HFF-Myc (cell line): ENCODE data around the gene TET2.

ENCODE experiments used
- DNase-seq: peaks from one replicate; pipeline ENCODE4 v3.0.0-alpha.2; 2011; ENCODE audit warnings: low read depth; ENCODE audit errors: extremely low read depth
- H3K4me3 ChIP-seq: replicated peaks from 2 replicates; pipeline ENCODE4 v1.5.1; 2011; ENCODE audit warnings: low read depth, mild to moderate bottlenecking, control low read depth, low read length
- TF ChIP-seq, protein P1 (sequence below): IDR thresholded peaks from 2 replicates; pipeline ENCODE4 v1.5.1; 2012; ENCODE audit warnings: mild to moderate bottlenecking, low read depth, low read length, control low read depth; ENCODE audit errors: missing control alignments

The TET2 gene

DNA sequence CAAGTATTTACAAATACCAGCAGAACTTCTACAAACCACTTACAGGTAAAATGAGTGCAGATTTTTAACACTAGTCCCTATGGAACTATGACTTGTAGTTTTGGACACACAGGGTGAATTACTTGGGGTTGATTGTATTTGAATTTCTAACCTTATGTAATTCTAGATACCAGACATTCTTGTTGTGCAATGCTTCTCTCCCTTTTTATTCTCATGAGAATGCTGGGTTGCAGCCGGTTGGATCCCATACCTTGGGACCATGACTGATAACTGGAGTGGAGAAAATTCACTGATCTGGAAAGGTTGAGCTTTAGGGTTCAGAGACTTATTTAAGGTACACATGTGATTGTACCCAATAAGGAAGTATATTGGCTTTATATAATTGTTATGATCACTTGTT is 8.8 kb downstream of the TET2 start:
- TF ChIP-seq, protein P1, sequence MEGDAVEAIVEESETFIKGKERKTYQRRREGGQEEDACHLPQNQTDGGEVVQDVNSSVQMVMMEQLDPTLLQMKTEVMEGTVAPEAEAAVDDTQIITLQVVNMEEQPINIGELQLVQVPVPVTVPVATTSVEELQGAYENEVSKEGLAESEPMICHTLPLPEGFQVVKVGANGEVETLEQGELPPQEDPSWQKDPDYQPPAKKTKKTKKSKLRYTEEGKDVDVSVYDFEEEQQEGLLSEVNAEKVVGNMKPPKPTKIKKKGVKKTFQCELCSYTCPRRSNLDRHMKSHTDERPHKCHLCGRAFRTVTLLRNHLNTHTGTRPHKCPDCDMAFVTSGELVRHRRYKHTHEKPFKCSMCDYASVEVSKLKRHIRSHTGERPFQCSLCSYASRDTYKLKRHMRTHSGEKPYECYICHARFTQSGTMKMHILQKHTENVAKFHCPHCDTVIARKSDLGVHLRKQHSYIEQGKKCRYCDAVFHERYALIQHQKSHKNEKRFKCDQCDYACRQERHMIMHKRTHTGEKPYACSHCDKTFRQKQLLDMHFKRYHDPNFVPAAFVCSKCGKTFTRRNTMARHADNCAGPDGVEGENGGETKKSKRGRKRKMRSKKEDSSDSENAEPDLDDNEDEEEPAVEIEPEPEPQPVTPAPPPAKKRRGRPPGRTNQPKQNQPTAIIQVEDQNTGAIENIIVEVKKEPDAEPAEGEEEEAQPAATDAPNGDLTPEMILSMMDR, result no peak
- no peak for DNase-seq
- no peak overlapping the region for H3K4me3 ChIP-seq

DNA sequence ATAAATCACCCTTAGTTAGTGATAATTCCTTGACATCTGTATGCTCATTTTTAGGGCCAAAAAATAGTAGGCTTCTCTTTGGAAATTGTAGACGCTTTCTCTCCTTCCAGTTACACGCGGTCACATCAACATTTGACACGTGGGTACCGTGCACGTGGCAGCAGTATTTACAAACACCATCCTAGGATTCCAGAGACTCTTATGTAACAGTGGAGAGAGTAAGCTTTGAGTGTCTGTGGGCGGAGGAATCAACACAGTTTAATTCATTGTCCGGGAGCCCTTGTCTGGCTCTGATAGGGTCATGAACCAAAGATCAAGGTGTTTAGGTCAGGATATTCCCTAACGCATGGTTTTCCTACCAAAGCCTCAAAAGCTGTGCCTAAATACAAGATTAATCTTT is 12.2 kb downstream of the TET2 start:
- H3K4me3 ChIP-seq, result no peak overlapping the region
- no peak for DNase-seq
- TF ChIP-seq, protein P1, result no peak

DNA sequence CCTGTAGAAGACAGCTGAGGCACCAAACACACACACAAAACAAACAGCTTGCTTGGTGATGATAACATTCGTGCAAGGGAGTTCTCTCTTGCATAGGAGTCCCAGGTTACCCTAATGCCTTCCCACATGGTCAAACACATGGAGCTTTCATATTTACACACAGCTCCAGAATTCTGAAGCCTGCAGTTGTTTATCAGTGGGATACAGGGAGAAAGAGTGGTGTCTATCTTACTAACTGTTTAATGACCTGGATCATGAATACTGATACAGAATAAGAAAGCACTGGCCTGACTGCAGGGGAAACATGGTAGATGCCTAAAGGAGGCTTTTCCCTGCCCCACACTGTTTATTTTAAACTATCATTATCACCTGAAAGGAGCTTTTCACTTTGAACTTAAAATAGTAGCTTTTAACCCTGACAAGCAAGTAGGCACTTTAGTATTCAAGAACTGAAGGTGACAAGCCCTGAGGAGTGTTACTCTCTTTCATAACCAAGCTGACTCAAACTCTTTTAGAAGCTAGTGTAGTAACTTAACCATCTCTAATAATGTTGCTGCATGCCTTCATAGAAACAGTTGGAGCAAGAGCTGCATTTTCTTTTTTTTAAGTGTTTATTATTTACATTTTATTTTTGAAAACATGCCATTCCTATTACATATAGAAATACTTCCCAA is 15.6 kb downstream of the TET2 start:
- no peak overlapping the region for H3K4me3 ChIP-seq
- DNase-seq, result no peak
- TF ChIP-seq, protein P1, result no peak

DNA sequence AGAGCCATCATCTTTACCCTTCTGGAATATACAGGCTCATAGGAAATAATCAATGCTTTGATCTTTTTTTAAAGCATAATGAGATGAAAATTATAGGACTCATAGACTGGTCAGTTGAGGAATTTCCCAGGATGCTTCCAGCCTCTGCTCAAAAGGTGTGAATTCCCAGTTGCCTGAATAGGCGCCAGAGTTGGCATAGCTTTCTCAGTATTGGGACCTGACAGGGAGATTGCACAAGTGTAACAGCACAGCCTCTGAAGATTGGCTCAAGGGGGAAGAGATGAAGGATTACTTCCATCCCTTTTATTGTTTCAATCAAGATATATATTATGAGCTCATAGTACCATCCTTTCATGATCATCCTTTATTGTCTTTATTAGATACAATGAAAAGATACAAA is 17.9 kb downstream of the TET2 start:
- H3K4me3 ChIP-seq, result no peak overlapping the region
- DNase-seq, result no peak
- TF ChIP-seq, protein P1, result no peak

DNA sequence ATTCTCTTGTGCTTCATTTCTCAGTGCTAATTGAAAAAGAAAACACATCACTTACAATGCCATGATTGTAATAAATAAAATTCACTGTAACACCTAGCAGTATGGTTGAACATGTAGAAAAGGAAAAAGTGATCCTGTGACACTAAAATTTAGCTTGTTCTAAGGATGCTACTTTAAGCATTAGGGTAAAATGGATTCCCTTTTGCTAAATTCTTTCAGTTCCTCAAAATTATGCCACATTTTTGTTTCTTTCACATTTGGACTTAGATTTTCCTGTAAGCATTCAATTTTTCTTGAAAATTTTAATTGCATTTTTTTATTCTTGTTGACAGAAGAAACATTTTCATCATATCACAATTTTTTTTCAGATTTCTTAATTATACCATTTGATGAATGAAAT is 19.4 kb downstream of the TET2 start:
- no peak for DNase-seq
- TF ChIP-seq, protein P1, result no peak
- H3K4me3 ChIP-seq, result no peak overlapping the region

DNA sequence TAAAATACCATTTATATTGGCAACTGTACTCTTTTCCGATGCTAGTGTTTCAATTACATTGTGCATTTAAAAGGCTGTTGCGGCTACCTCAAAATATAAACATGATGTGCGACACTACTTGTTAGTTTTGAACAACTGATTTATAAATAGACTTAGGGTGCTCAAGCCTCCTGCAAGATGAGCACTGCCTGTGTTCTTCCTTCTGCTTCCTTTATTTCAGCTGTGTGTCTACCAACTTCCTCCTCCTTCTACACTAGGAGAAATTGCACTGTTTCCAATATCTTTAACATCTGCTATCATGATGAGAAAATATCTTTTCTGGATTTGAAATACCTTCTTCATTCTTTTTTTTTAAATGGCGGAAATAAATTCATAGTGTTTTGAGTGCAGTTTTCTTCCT is 24.0 kb downstream of the TET2 start:
- H3K4me3 ChIP-seq, result no peak overlapping the region
- no peak for DNase-seq
- TF ChIP-seq, protein P1, result no peak

DNA sequence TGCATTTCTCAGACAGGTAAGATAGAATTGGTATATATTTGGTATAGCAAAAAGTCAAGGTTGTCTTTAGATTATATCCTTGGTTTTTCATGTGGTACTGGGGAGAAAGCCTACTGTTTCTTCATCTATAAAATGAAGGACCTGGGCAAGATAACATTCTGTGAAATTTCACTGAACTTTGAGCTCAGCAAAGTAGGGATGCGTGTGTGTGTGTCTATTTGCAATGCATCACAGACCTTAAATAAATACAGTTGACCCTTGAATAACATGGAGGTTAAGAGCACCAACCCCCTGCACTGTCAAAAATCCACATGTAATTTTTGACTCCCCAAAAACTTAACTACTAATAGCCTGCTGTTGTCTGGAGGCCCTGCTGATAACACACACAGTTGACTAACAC is 25.2 kb downstream of the TET2 start:
- no peak for DNase-seq
- TF ChIP-seq, protein P1, result no peak
- no peak overlapping the region for H3K4me3 ChIP-seq
